Neuronal stem cell (in vitro differentiated cells): ENCODE data around the gene CEP95.

ENCODE experiments used
- DNase-seq: peaks from one replicate; pipeline ENCODE4 v3.0.0-alpha.2; 2013; ENCODE audit warnings: low spot score
- H2AFZ ChIP-seq: one replicate; pipeline ENCODE4 v1.6.1; 2013; ENCODE audit warnings: mild to moderate bottlenecking, low read length, inconsistent platforms
- H2AK5ac ChIP-seq: 2 replicates; pipeline ENCODE4 v1.6.1; 2013; ENCODE audit warnings: low read depth, mild to moderate bottlenecking, inconsistent platforms, low read length, moderate library complexity, mixed read lengths
- H2BK120ac ChIP-seq: 2 replicates; pipeline ENCODE4 v1.6.1; 2013; ENCODE audit warnings: low read depth, mild to moderate bottlenecking, inconsistent platforms, low read length, moderate library complexity, mixed read lengths
- H2BK12ac ChIP-seq: one replicate; pipeline ENCODE4 v1.6.1; 2013; ENCODE audit warnings: low read length, inconsistent platforms
- H2BK15ac ChIP-seq: 2 replicates; pipeline ENCODE4 v1.6.1; 2013; ENCODE audit warnings: mild to moderate bottlenecking, low read length, inconsistent platforms, mixed read lengths
- H2BK5ac ChIP-seq: one replicate; pipeline ENCODE4 v1.6.1; 2013; ENCODE audit warnings: inconsistent platforms, mild to moderate bottlenecking, low read length, moderate library complexity
- H3K14ac ChIP-seq: one replicate; pipeline ENCODE4 v1.6.1; 2013; ENCODE audit warnings: low read length, inconsistent platforms
- H3K18ac ChIP-seq: 2 replicates; pipeline ENCODE4 v1.6.1; 2013; ENCODE audit warnings: low read length, inconsistent platforms
- H3K23ac ChIP-seq: 2 replicates; pipeline ENCODE4 v1.6.1; 2013; ENCODE audit warnings: low read depth, mild to moderate bottlenecking, mixed read lengths, low read length, inconsistent platforms; ENCODE audit not compliant: poor library complexity
- H3K27ac ChIP-seq: replicated peaks from 3 replicates; pipeline ENCODE4 v1.5.1; 2013; ENCODE audit warnings: low read length, inconsistent platforms
- H3K27me3 ChIP-seq, 3 experiments: 2 replicates each; pipeline ENCODE4 v1.6.1; 2013; ENCODE audit warnings: low read length in 3 of 3, mild to moderate bottlenecking in 2 of 3, inconsistent platforms in 1 of 3, low read depth in 1 of 3, mixed read lengths in 1 of 3, moderate library complexity in 1 of 3; ENCODE audit not compliant: control insufficient read depth in 3 of 3, insufficient read depth in 3 of 3
- H3K36me3 ChIP-seq, 2 donors: replicated peaks in 1 of 2; 2 replicates each; pipeline ENCODE4 v1.6.1; 2013; ENCODE audit warnings: low read length in 2 of 2; ENCODE audit not compliant: control insufficient read depth in 2 of 2, insufficient read depth in 2 of 2
- H3K4ac ChIP-seq: 2 replicates; pipeline ENCODE4 v1.6.1; 2013; ENCODE audit warnings: inconsistent platforms, mild to moderate bottlenecking, low read length, moderate library complexity
- H3K4me1 ChIP-seq, 2 donors: 1 replicate in 1 of 2; 2 replicates in 1 of 2; pipeline ENCODE4 v1.6.1; 2013; ENCODE audit warnings: low read length in 2 of 2, low read depth in 1 of 2; ENCODE audit not compliant: control insufficient read depth in 2 of 2, insufficient read depth in 1 of 2
- H3K4me2 ChIP-seq: one replicate; pipeline ENCODE4 v1.6.1; 2013; ENCODE audit warnings: mild to moderate bottlenecking, low read length, inconsistent platforms; ENCODE audit not compliant: insufficient read depth, poor library complexity, severe bottlenecking
- H3K4me3 ChIP-seq, 2 donors: 2 replicates each; pipeline ENCODE4 v1.5.1; 2013; ENCODE audit warnings: low read length in 2 of 2, mild to moderate bottlenecking in 2 of 2, inconsistent platforms in 1 of 2, moderate library complexity in 1 of 2
- H3K79me1 ChIP-seq: one replicate; pipeline ENCODE4 v1.6.1; 2013; ENCODE audit warnings: low read depth, mild to moderate bottlenecking, inconsistent platforms, low read length, moderate library complexity
- H3K9ac ChIP-seq: one replicate; pipeline ENCODE4 v1.6.1; 2013; ENCODE audit warnings: mild to moderate bottlenecking, low read depth, low read length, inconsistent platforms; ENCODE audit not compliant: poor library complexity
- H3K9me3 ChIP-seq, 2 donors: replicated peaks in 1 of 2; 2 replicates each; pipeline versions ENCODE3 to v1.6.1; 2013; ENCODE audit warnings: low read length in 2 of 2, mild to moderate bottlenecking in 2 of 2, inconsistent platforms in 1 of 2, low read depth in 1 of 2, mixed read lengths in 1 of 2, moderate library complexity in 1 of 2; ENCODE audit not compliant: control insufficient read depth in 2 of 2, insufficient read depth in 1 of 2
- H4K8ac ChIP-seq: one replicate; pipeline ENCODE4 v1.6.1; 2013; ENCODE audit warnings: low read depth, mild to moderate bottlenecking, inconsistent platforms, low read length, moderate library complexity
- H4K91ac ChIP-seq: one replicate; pipeline ENCODE4 v1.6.1; 2013; ENCODE audit warnings: low read length, low read depth, mild to moderate bottlenecking, inconsistent platforms; ENCODE audit not compliant: poor library complexity
- WGBS, 2 donors: extraction: QIAGEN DNeasy Blood & Tissue Kit; methylation state at CpG; one replicate each; pipeline ENCODE4 v1.1.7; 2013; ENCODE audit warnings: missing lambda C conversion rate in 2 of 2, mixed read lengths in 1 of 2; ENCODE audit not compliant: insufficient read length in 2 of 2, insufficient replicate concordance in 1 of 2; ENCODE audit errors: extremely low coverage in 2 of 2; 5-methylcytosine and 5-hydroxymethylcytosine counted together

CEP95 gene

DNA sequence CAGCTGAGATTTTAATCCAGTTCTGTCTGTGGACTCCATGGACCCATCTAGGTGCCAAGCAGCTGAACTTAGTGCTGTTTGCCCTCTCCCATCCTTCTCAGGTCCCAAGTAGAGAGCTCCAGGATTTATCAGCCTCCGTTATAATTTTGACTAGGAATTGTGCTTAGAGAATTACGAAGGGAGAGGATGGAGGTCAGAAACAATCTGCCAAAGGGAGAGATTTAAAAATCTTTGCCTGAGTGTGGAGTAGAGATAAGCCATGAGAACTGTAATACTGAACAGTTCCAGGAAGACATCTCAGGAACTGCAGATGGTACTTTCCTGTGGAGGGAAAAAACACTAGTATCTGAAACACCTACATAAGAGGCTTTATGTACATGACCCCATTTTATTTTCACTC, 27.0 kb downstream of the CEP95 start:
- no peaks in the 10 kb centered on the region for H3K27me3 ChIP-seq
- WGBS, 2 donors: no CpG with 5 or more reads among the region's 2 CpGs
- H3K36me3 ChIP-seq: peaks cover 45 to 100% of the 10 kb centered on the region in 2 donors
- H2BK120ac ChIP-seq: no peak overlapping the region
- no peak overlapping the region for H2AK5ac ChIP-seq
- no peak overlapping the region for H3K27ac ChIP-seq
- H3K4me1 ChIP-seq: no peaks in the 10 kb centered on the region
- H2BK5ac ChIP-seq: no peak overlapping the region
- H3K4ac ChIP-seq: no peak overlapping the region
- no peak for DNase-seq
- H4K8ac ChIP-seq: no peak overlapping the region
- no peaks in the 10 kb centered on the region for H3K9me3 ChIP-seq
- no peak overlapping the region for H3K23ac ChIP-seq
- H3K79me1 ChIP-seq: no peaks in the 10 kb centered on the region
- H3K4me3 ChIP-seq: no peak overlapping the region
- no peak overlapping the region for H3K4me2 ChIP-seq
- H3K9ac ChIP-seq: no peak overlapping the region
- H2BK15ac ChIP-seq: no peak overlapping the region
- no peak overlapping the region for H3K18ac ChIP-seq
- H4K91ac ChIP-seq: no peak overlapping the region
- H3K14ac ChIP-seq: no peak overlapping the region
- H2AFZ ChIP-seq: no peak overlapping the region
- no peak overlapping the region for H2BK12ac ChIP-seq

GRCh38 chr17:64534187-64534586, 27.4 kb downstream of the CEP95 start:
- WGBS, 2 donors: no CpG with 5 or more reads among the region's 3 CpGs

DNA sequence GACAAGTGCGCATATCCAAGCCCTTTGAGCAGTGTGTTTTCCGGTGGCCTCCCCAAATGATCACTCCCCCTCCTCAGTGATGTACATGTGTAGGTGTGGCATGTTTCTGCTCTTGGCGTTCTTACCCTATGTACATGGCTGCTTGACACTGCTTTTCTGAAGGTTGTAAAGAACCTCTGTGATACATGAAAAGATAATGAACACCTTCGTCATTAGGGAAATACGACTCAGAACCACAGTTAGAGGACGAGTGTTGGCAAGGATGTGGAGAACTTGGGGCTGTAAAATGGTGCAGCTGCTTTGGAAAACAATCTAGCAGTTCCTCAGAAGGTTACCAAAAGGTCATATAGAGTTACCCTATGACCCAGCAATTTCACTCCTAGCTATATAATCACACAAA, 28.6 kb downstream of the CEP95 start:
- no peak overlapping the region for H2BK5ac ChIP-seq
- peaks cover 43 to 100% of the 10 kb centered on the region in 2 donors for H3K36me3 ChIP-seq

More at GRCh38 chr17:64534187-64534586, 27.4 kb downstream of the CEP95 start:
- DNase-seq: no peak
- no peak overlapping the region for H2AK5ac ChIP-seq
- H3K27ac ChIP-seq: no peak overlapping the region
- no peak overlapping the region for H3K4ac ChIP-seq
- no peaks in the 10 kb centered on the region for H3K27me3 ChIP-seq
- H2BK15ac ChIP-seq: no peak overlapping the region
- no peak overlapping the region for H3K23ac ChIP-seq
- H3K9me3 ChIP-seq: no peaks in the 10 kb centered on the region
- no peaks in the 10 kb centered on the region for H3K79me1 ChIP-seq
- H2AFZ ChIP-seq: no peak overlapping the region
- H3K36me3 ChIP-seq: peaks cover 44 to 100% of the 10 kb centered on the region in 2 donors
- H2BK12ac ChIP-seq: no peak overlapping the region
- H2BK5ac ChIP-seq: no peak overlapping the region
- no peak overlapping the region for H3K4me2 ChIP-seq
- H3K14ac ChIP-seq: no peak overlapping the region
- H3K4me1 ChIP-seq: no peaks in the 10 kb centered on the region
- H2BK120ac ChIP-seq: no peak overlapping the region
- no peak overlapping the region for H4K91ac ChIP-seq
- no peak overlapping the region for H3K9ac ChIP-seq
- H3K18ac ChIP-seq: no peak overlapping the region
- no peak overlapping the region for H3K4me3 ChIP-seq
- no peak overlapping the region for H4K8ac ChIP-seq

GRCh38 chr17:64536913-64537312, 30.1 kb downstream of the CEP95 start:
- Histone ChIP-seq H2BK5ac (no peak overlapping the region), H3K4me2 (no peak overlapping the region), H3K4me1 (no peaks in the 10 kb centered on the region), H4K91ac (no peak overlapping the region), H3K36me3 (peaks cover 35 to 96% of the 10 kb centered on the region in 2 donors), H4K8ac (no peak overlapping the region), H3K9ac (no peak overlapping the region), H3K27me3 (no peaks in the 10 kb centered on the region), H2AK5ac (no peak overlapping the region), H3K14ac (no peak overlapping the region), H2BK15ac (no peak overlapping the region), H3K18ac (no peak overlapping the region), H3K23ac (no peak overlapping the region), H2BK12ac (no peak overlapping the region), H2BK120ac (no peak overlapping the region), H2AFZ (no peak overlapping the region), H3K4me3 (no peak overlapping the region), H3K79me1 (no peaks in the 10 kb centered on the region), H3K4ac (no peak overlapping the region), H3K9me3 (no peaks in the 10 kb centered on the region), H3K27ac (no peak overlapping the region)
- DNase-seq: no peak
- no CpG with 5 or more reads among the region's 2 CpGs for WGBS, 2 donors

More for the DNA sequence above, 28.6 kb downstream of the CEP95 start:
- H3K4ac ChIP-seq: no peak overlapping the region
- no peaks in the 10 kb centered on the region for H3K27me3 ChIP-seq
- H2BK12ac ChIP-seq: no peak overlapping the region
- H3K18ac ChIP-seq: no peak overlapping the region
- H3K79me1 ChIP-seq: no peaks in the 10 kb centered on the region
- H3K27ac ChIP-seq: no peak overlapping the region
- no peaks in the 10 kb centered on the region for H3K4me1 ChIP-seq
- H2AFZ ChIP-seq: no peak overlapping the region
- no peak overlapping the region for H4K8ac ChIP-seq
- no peak overlapping the region for H2AK5ac ChIP-seq
- no peak overlapping the region for H3K4me2 ChIP-seq
- DNase-seq: no peak
- H4K91ac ChIP-seq: no peak overlapping the region
- H3K4me3 ChIP-seq: no peak overlapping the region
- no peak overlapping the region for H3K9ac ChIP-seq
- H2BK120ac ChIP-seq: no peak overlapping the region
- H2BK15ac ChIP-seq: no peak overlapping the region
- H3K23ac ChIP-seq: no peak overlapping the region
- H3K14ac ChIP-seq: no peak overlapping the region
- WGBS, 2 donors: no CpG with 5 or more reads among the region's 6 CpGs
- no peaks in the 10 kb centered on the region for H3K9me3 ChIP-seq
